HG03060 (cell line): ENCODE data around the gene TOP3A.
"Not testable (repeated sequence)": the region's sequence is repeated elsewhere in the genome, so short reads cannot be mapped to it uniquely, and the experiment has no call there.

Source experiments
- ATAC-seq: cut with Tn5 transposase; IDR thresholded peaks from one replicate; pipeline ENCODE4 v1.9.1; 2021; ENCODE audit warnings: low read depth, moderate number of reproducible peaks; ENCODE audit not compliant: unreplicated experiment

TOP3A gene

DNA sequence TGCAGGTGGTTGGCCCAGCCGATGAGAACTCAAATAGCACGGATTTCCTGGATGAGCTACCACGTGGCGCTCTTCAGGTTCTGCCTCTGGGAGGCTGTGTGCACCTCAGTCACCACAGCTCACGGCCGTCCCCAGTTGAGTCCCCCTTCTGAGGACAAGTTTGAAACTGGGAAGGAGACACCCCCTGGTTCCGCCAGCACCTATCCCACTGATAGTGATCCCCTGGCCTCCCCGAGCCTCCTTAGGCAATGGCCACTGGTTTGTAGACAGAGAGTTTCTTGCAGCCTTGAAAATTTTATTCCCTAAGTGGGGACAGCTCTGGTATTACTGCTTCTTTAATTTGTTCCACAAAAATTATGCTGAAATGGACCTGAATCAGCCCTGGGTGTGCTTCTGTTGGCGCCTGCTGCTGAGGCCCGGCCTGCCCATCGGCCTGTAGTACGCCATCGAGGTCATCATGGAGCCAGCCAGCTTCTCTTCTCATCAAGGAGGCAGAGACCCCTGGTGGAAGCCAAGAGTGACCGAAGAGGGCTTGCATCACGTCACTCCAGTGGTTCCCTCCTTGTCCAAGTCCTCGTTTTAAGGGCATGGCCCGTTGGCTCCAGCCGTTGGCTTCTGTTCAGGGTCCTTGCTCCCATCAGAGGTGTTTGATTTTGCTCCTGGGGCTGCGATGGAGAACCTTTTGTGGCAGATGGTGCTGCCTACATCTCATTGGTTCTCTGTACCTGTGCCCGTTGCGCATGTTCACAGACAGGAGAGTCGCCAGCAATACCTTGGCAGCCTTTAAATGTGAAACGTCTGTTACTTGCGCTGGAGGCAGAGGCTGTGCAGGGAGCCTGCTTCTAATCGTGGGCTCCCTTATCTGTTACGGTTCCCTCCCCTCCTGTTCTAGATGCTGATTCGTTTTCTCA, 9.6 kb upstream of the TOP3A start:
- ATAC-seq = no peak

GRCh38 chr17:18323507-18324139, 8.8 kb upstream of the TOP3A start:
- ATAC-seq = no peak

GRCh38 chr17:18323007-18323406, 8.2 kb upstream of the TOP3A start:
- ATAC-seq = no peak

- no peak for ATAC-seq
These were observed 7.7 kb upstream of the TOP3A start for GRCh38 chr17:18322522-18322921.

- no peak for ATAC-seq
These were observed 6.5 kb upstream of the TOP3A start for GRCh38 chr17:18321309-18321708.

GRCh38 chr17:18320301-18320700, 5.5 kb upstream of the TOP3A start:
- ATAC-seq = no peak

DNA sequence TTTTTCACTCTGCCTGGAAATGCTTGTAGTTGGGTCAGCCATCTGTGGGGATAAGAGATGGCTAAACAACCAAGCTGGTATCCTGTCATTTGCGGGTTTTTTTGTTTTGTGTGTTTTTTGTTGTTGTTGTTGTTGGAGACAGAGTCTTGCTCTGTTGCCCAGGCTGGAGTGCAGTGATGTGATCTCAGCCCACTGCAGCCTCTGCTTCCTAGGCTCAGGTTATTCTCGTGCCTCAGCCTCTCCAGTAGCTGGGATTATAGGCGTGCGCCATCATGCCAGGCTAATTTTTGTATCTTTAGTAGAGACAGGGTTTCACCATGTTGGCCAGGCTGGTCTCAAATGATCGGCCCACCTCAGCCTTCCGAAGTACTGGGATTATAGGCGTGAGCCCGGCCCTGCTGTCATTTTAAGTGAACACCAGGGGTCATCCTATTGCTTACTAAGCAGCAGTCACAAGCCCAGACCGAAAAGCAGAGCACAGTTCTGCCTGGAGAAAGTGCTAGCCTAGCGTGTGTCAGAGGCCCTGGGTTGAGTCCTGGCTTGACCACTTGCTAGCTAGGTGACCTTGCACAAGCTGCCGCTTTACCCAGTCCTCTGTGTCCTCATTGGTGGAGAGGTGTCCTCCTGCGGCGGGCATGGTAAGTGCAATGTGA, 4.9 kb upstream of the TOP3A start:
- ATAC-seq = no peak

DNA sequence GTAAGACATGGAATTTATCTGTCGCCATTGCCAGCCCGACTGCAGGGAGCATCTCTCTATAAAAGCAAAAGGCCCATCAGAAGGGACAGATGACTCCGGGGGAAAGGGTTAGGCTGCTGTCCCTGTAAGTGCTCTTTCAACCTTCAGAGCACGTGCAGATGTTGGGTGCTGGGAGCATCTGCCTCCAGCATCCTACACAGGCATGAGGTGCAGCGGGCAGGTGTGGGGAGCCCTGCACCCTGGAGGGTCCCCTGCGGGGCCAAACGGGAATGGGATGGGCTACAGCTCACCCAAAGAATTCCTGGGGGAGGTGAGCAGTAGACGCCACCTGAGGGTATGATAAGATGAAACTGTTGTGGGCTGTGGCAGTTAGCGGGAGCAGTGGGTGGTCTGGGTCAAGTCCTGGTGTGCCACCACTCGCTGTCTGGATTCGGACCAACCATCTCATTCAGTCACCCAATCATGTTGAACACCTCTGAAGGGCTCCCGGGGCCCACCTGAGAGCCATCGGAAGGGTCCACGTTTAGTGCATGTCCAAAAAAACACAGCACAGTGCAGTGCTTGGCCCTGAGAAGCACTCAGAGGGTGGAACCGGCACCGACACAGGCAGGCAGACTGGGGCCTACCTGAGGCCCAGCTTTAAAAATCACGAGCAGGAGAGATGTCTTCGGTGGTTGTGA, 4.1 kb upstream of the TOP3A start:
- ATAC-seq = no peak

GRCh38 chr17:18318117-18318516, 3.3 kb upstream of the TOP3A start:
- no peak for ATAC-seq

- no peak for ATAC-seq
These were observed 1.2 kb upstream of the TOP3A start for GRCh38 chr17:18315961-18316360.

DNA sequence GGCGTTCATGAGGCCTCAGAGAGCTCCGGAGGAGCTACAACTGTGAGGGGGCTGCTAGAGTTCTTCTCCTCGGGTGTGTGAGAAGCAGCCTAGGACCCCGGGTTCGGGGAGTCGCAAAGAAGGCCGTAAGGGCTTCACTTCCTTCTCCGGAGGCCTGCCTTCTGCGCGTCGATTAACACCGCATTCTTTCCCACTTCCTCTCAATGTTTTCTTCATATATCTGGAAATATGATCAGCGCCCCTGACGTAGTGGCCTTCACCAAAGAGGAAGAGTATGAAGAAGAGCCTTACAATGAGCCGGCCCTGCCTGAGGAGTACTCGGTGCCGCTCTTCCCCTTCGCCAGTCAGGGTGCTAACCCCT, 748 bp upstream of the TOP3A start:
- no peak for ATAC-seq

GRCh38 chr17:18314059-18314730, 599 bp downstream of the TOP3A start:
- no peak for ATAC-seq

- ATAC-seq = no peak
These were observed 5.6 kb downstream of the TOP3A start for GRCh38 chr17:18309202-18309601.

- ATAC-seq = not testable (repeated sequence)
These were observed 11.6 kb downstream of the TOP3A start for GRCh38 chr17:18303206-18303605.

DNA sequence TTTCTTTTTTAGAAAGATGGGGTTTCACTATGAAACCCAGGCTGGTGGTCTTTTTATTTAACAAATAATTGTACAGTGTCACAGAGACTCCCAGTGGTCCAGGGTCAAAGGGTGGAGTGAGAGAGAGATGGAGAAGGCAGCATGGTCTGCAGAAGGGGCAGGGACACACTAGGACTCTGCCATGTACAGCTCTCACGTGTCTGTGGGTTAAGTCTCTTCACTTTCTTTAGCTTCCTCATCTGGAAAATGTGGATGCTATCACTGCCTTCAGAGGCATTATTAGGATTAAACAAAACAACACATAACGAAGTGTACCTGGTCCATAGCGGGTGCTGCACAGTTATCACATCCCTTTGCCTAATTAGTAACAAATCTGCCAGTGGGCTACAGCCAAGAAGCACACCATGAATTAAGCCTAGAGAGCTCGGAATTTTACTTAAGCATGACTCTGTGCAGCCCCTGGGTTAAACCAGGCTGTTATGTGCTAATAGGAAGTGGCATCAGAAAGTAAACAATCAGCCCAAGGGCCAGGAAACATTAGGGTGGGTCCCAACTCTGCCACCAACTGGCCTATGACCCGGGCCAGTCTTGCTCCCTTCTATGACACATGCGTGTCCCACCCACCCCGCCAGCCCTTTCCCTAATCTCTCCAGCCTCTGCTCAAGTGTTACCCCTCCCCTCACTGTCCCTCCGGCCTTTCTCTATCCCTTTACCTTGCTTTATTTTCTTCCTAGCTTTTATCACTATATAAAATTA, 13.9 kb downstream of the TOP3A start:
- no peak for ATAC-seq

GRCh38 chr17:18298061-18298460, 16.7 kb downstream of the TOP3A start:
- ATAC-seq = not testable (repeated sequence)

- no peak for ATAC-seq
These were observed 22.9 kb downstream of the TOP3A start for GRCh38 chr17:18291718-18292540.

GRCh38 chr17:18285296-18285695, 29.5 kb downstream of the TOP3A start:
- no peak for ATAC-seq

DNA sequence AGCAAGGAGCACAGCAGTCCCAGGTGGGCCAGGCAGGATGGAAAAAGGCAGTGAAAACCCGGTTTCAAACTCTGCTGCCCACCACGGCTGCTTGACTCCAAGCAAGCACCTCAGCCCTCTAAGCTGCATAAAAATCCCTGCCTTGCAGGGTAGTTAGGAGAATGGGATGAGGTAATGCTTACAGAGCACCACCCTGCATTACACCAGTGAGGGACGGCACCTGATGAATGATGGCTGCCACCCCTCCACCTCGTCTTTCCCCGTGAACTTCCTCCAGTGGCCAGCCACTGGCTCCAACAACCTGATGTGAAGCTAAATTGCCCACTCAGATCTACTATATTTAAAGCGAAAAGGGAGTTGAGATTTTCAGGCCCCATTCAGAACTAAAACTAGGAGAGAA, 33.0 kb downstream of the TOP3A start:
- no peak for ATAC-seq
